NT2/D1 (cell line): ENCODE data around the gene CDH4.
"Not testable (repeated sequence)": the region's sequence is repeated elsewhere in the genome, so short reads cannot be mapped to it uniquely, and the experiment has no call there.

ENCODE experiments used
- YY1 ChIP-seq: IDR thresholded peaks from 2 replicates; pipeline ENCODE4 v1.6.1; 2011; ENCODE audit not compliant: insufficient read length, insufficient read depth
- ZNF274 ChIP-seq: IDR thresholded peaks from 2 replicates; pipeline ENCODE4 v1.6.1; 2011; ENCODE audit warnings: mild to moderate bottlenecking, low read depth, low read length

- not testable (repeated sequence) for TF ChIP-seq ZNF274, YY1
Observed at GRCh38 chr20:61273666-61274065, 21.6 kb downstream of the CDH4 start.
